Activated T-helper 2 cell treated with anti-CD3 and anti-CD28 coated beads, Interferon-gamma antibody, Interleukin-2, Interleukin-4, amounts not matched to agents 10 μg/mL and 5 μg/mL and 100 μg/mL, durations not matched to agents 14 hours and 24 hours and 36 hours (primary cell): Measurements from ENCODE around the gene TJP2. TPM values are rescaled to one million over a fixed set of nuclear protein-coding genes. Genes with fewer than 3 reads are reported as not detected.

Source experiments
- DNase-seq: peaks from one replicate; pipeline ENCODE4 v3.0.0; 2021; ENCODE audit warnings: low spot score
- H3K27ac Mint-ChIP-seq: one replicate; pipeline ENCODE4 v1.8.0; 2021; ENCODE audit warnings: mixed read lengths
- H3K27me3 Mint-ChIP-seq: one replicate; pipeline ENCODE4 v1.8.0; 2021; ENCODE audit warnings: low read depth, mixed read lengths
- H3K36me3 Mint-ChIP-seq: one replicate; pipeline ENCODE4 v1.8.0; 2021; ENCODE audit warnings: low read depth, mixed read lengths
- H3K4me1 Mint-ChIP-seq: one replicate; pipeline ENCODE4 v1.8.0; 2021; ENCODE audit warnings: low read depth, mixed read lengths
- H3K4me3 Mint-ChIP-seq: one replicate; pipeline ENCODE4 v1.8.0; 2021; ENCODE audit warnings: low read depth, mild to moderate bottlenecking, moderate library complexity, mixed read lengths
- H3K9me3 Mint-ChIP-seq: one replicate; pipeline ENCODE4 v1.8.0; 2021; ENCODE audit warnings: mixed read lengths
- intact Hi-C: fragments of 100-400 bp; cut with micrococcal nuclease; formaldehyde crosslinking; loops from one replicate; pipeline ENCODE4 v1.15.1; 2023
- total RNA-seq: library from RNA; stranded (reverse); gene quantifications from 2 replicates; pipeline ENCODE4 v1.2.3, GENCODE V29; 2022

Gene TJP2
- 11.9 and 12.4 TPM in 2 replicates for total RNA-seq

- Mint-ChIP-seq H3K9me3 (no peaks in the 10 kb centered on the region), H3K27ac (peak within 1 kb of the TSS; percentile 74), H3K27me3 (peaks cover 10% of the 10 kb centered on the region), H3K4me3 (peak within 1 kb of the TSS; percentile 86), H3K4me1 (peaks cover 66% of the 10 kb centered on the region), H3K36me3 (no peaks in the 10 kb centered on the region)
- intact Hi-C loops = loop anchor here (2.0 to 5.0 kb wide), 2 partner anchors 15 to 52 kb away; no protein-coding TSS in a partner anchor
- peak; percentile 57 for DNase-seq
Observed at GRCh38 chr9:69173891-69174615, at the start of gene TJP2. TSS of gene TJP2 (plus strand) at chr9:69174277. CDS start at chr9:69174373, 96 bp downstream.

- no peak overlapping the region for H3K27ac Mint-ChIP-seq
- no peak overlapping the region for H3K4me3 Mint-ChIP-seq
- no peak for DNase-seq
- no peaks in the 10 kb centered on the region for H3K9me3 Mint-ChIP-seq
- H3K36me3 Mint-ChIP-seq = no peaks in the 10 kb centered on the region
- no peaks in the 10 kb centered on the region for H3K4me1 Mint-ChIP-seq
- H3K27me3 Mint-ChIP-seq = no peaks in the 10 kb centered on the region
- intact Hi-C loops = no loop called here
Observed at GRCh38 chr9:69130456-69131441, 43.3 kb upstream of the TJP2 start.

GRCh38 chr9:69131682-69132081 is 42.4 kb upstream of the TJP2 start:
- no peak for DNase-seq
- no peak overlapping the region for H3K4me3 Mint-ChIP-seq
- intact Hi-C loops = no loop called here

GRCh38 chr9:69132361-69132760 is 41.7 kb upstream of the TJP2 start:
- DNase-seq = no peak
- Mint-ChIP-seq H3K9me3 (no peaks in the 10 kb centered on the region), H3K27ac (no peak overlapping the region), H3K36me3 (no peaks in the 10 kb centered on the region), H3K4me1 (no peaks in the 10 kb centered on the region), H3K4me3 (no peak overlapping the region), H3K27me3 (no peaks in the 10 kb centered on the region)
- intact Hi-C loops = no loop called here

More at GRCh38 chr9:69131682-69132081, 42.4 kb upstream of the TJP2 start:
- no peaks in the 10 kb centered on the region for H3K36me3 Mint-ChIP-seq
- no peaks in the 10 kb centered on the region for H3K9me3 Mint-ChIP-seq
- no peaks in the 10 kb centered on the region for H3K4me1 Mint-ChIP-seq
- no peaks in the 10 kb centered on the region for H3K27me3 Mint-ChIP-seq
- H3K27ac Mint-ChIP-seq = no peak overlapping the region

DNA sequence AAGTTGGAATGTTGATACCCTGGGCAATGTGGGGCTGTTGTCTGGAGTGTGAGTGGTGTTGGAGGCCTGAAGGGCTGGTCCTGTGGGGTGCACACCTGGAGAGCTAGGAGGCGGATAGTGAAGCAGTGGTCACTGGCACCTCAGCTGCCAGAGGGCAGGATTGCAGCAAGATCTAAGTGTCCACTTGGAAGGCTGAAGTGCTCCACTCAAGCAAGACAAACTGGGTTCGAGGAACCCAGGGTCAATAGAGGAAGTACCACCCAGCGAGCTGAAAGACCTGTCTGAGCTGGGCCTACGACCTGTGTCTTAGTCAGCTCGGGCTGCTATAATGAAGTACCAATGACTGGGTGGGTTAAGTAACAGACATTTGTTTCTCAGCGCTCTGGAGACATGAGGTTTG is 39.7 kb upstream of the TJP2 start:
- no peak overlapping the region for H3K4me3 Mint-ChIP-seq
- no peak for DNase-seq
- H3K27me3 Mint-ChIP-seq = no peaks in the 10 kb centered on the region
- H3K9me3 Mint-ChIP-seq = no peaks in the 10 kb centered on the region
- H3K36me3 Mint-ChIP-seq = no peaks in the 10 kb centered on the region
- intact Hi-C loops = no loop called here
- no peaks in the 10 kb centered on the region for H3K4me1 Mint-ChIP-seq
- H3K27ac Mint-ChIP-seq = no peak overlapping the region

DNA sequence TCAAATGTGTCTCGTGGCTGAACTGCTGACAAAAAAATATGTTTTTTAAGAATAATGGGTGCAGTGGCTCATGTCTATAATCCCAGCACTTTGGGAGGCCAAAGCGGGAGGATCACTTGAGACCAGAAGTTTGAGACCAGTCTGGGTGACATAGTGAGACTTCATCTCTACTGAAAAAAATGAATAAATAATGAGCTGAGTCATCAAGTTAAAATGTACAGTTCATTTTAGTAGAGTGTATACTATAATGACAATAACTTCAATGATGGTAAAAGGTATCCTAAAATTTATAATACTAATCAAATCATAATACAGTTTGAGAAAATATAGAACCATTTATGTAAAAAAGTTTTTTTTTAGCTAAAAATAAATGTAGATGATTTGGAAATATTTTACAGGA is 37.9 kb upstream of the TJP2 start:
- no peak for DNase-seq
- no peaks in the 10 kb centered on the region for H3K4me1 Mint-ChIP-seq
- H3K9me3 Mint-ChIP-seq = no peaks in the 10 kb centered on the region
- H3K27ac Mint-ChIP-seq = no peak overlapping the region
- no peaks in the 10 kb centered on the region for H3K36me3 Mint-ChIP-seq
- H3K27me3 Mint-ChIP-seq = no peaks in the 10 kb centered on the region
- intact Hi-C loops = no loop called here
- no peak overlapping the region for H3K4me3 Mint-ChIP-seq

DNA sequence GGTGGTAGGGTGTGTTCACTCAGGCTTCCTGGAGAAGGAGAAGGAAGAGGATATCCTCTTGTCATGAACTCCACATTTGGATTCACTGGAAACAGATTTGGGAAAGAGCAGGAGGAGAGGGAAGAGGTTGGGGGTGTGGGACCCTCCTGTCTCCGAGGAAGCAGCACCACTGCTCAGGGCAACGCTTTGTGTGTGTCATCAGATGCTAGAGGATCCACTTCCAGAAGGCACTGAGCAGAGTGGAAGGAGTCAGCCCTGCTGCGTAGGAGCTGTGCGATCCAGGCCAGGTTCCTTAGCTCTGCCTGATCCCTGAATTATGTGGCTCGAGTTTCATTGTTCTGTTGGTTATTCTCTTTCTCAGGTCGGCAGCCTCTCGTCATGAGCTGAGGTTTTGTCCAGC is 37.3 kb upstream of the TJP2 start:
- no peak overlapping the region for H3K4me3 Mint-ChIP-seq
- no peaks in the 10 kb centered on the region for H3K9me3 Mint-ChIP-seq
- no peaks in the 10 kb centered on the region for H3K27me3 Mint-ChIP-seq
- intact Hi-C loops = no loop called here
- H3K27ac Mint-ChIP-seq = no peak overlapping the region
- no peak for DNase-seq
- H3K36me3 Mint-ChIP-seq = no peaks in the 10 kb centered on the region
- H3K4me1 Mint-ChIP-seq = no peaks in the 10 kb centered on the region

GRCh38 chr9:69137311-69137710 is 36.8 kb upstream of the TJP2 start:
- Mint-ChIP-seq H3K36me3 (no peaks in the 10 kb centered on the region), H3K4me3 (no peak overlapping the region), H3K27ac (no peak overlapping the region), H3K27me3 (no peaks in the 10 kb centered on the region), H3K9me3 (no peaks in the 10 kb centered on the region), H3K4me1 (no peaks in the 10 kb centered on the region)
- intact Hi-C loops = no loop called here
- DNase-seq = no peak

- Mint-ChIP-seq H3K36me3 (no peaks in the 10 kb centered on the region), H3K27ac (no peak overlapping the region), H3K4me3 (no peak overlapping the region), H3K9me3 (no peaks in the 10 kb centered on the region), H3K4me1 (no peaks in the 10 kb centered on the region), H3K27me3 (peaks cover 3% of the 10 kb centered on the region)
- intact Hi-C loops = no loop called here
- no peak for DNase-seq
Observed at GRCh38 chr9:69139596-69139995, 34.5 kb upstream of the TJP2 start.

- H3K27ac Mint-ChIP-seq = no peak overlapping the region
- H3K4me1 Mint-ChIP-seq = no peaks in the 10 kb centered on the region
- no peak for DNase-seq
- H3K4me3 Mint-ChIP-seq = no peak overlapping the region
- H3K27me3 Mint-ChIP-seq = peaks cover 3% of the 10 kb centered on the region
- intact Hi-C loops = no loop called here
- no peaks in the 10 kb centered on the region for H3K36me3 Mint-ChIP-seq
- no peaks in the 10 kb centered on the region for H3K9me3 Mint-ChIP-seq
Observed at GRCh38 chr9:69140123-69140735, 33.8 kb upstream of the TJP2 start.

DNA sequence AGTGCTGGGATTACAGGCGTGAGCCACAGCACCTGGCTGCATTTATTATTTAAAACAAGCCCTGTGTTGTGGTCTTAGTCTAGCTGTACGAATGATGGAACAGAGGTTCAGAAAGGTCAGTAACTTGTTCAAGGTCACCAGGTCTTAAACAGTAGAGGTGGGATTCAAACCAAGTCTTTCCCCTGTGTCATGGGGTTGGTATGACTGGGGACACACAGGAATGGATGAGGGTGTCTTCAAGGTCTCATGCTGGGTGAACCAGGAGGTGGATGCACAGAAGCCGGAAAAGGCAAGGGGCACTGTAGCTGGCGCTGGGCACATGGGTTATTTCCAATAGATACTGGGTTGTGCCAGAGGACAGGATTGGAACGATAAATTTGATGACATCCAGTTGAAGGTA is 32.2 kb upstream of the TJP2 start:
- intact Hi-C loops = no loop called here
- Mint-ChIP-seq H3K4me3 (no peak overlapping the region), H3K4me1 (no peaks in the 10 kb centered on the region), H3K9me3 (no peaks in the 10 kb centered on the region), H3K27me3 (peaks cover 7% of the 10 kb centered on the region), H3K36me3 (no peaks in the 10 kb centered on the region), H3K27ac (no peak overlapping the region)
- no peak for DNase-seq

DNA sequence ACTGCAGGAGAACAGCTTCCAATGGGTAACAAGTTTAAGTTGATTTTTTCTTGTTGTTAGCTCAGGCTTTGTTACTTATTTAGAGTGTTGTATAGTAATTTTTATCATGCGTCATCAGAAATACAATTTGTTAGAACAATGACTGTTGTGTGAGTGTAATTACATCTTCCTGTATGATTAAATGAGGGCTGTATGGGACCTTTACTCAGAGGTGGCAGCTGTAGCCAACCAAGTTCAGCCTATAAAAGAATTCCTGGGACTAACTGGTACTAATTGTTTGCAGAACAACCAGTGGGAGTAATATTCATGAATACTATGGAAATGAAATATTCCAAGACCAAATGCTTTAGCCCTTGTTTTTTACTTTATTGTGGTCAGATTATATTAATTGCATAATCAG is 30.8 kb upstream of the TJP2 start:
- DNase-seq = no peak
- Mint-ChIP-seq H3K4me1 (no peaks in the 10 kb centered on the region), H3K36me3 (no peaks in the 10 kb centered on the region), H3K9me3 (no peaks in the 10 kb centered on the region), H3K27me3 (peaks cover 7% of the 10 kb centered on the region), H3K27ac (no peak overlapping the region), H3K4me3 (no peak overlapping the region)
- intact Hi-C loops = no loop called here
